Measurements from ENCODE around the gene DYRK1B. TPM values are rescaled to one million over a fixed set of nuclear protein-coding genes. Genes with fewer than 3 reads are reported as not detected.

The DYRK1B gene
- total and polyA plus RNA-seq, 11 donors: 12.8 to 49.1 (median 24.9) TPM

DNA sequence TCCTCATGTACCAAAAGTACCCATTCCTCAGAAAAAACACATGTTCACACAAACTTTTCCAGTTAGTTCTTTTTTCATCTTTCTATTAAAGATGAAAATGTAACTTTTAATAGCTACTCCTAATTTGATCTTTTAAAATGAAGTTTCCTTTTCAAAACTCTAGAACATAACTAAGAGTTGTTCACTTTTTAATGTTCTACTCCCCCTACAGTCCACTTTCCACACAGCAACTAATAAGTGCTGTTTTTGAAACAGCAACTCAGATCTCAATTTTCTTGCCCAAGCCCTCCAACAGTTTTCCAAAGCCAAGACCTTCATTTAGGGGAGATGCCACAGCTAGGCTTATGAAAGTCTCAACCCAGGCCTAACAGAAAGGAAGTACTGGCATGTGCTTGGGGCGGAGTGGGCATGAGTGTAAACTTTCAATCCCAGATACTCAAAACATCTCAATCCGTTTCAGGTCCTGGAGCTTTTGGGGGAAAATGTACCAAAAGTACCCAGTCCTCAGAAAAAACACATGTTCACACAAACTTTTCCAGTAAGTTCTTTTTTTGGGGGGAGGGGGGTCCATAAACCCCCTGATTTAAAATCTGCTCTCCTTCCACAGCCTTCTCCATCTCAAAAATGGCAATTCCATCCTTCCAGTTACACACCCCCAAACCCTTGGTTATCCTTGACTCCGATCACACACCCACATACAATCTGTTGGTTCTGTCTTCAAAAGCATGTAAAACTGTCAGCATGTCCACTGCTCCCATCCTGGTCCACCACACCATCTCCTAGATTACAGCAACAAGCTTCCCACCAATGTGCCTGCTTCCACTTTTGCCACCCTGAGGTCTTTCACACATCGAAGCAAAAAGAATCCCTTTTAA, 10.2 kb upstream of the DYRK1B start:
- DNase-seq: no peak
- TF ChIP-seq POLR2A (IDR thresholded peaks at IDR 0.05): no peak
- TF ChIP-seq, protein P1, sequence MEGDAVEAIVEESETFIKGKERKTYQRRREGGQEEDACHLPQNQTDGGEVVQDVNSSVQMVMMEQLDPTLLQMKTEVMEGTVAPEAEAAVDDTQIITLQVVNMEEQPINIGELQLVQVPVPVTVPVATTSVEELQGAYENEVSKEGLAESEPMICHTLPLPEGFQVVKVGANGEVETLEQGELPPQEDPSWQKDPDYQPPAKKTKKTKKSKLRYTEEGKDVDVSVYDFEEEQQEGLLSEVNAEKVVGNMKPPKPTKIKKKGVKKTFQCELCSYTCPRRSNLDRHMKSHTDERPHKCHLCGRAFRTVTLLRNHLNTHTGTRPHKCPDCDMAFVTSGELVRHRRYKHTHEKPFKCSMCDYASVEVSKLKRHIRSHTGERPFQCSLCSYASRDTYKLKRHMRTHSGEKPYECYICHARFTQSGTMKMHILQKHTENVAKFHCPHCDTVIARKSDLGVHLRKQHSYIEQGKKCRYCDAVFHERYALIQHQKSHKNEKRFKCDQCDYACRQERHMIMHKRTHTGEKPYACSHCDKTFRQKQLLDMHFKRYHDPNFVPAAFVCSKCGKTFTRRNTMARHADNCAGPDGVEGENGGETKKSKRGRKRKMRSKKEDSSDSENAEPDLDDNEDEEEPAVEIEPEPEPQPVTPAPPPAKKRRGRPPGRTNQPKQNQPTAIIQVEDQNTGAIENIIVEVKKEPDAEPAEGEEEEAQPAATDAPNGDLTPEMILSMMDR (IDR thresholded peaks at IDR 0.05): peak; percentile 53 to 75 (median 60)
- H3K4me1 ChIP-seq: peaks cover 0 to 48% (median 29%) of the 10 kb centered on the region in 12 donors
- H3K27me3 ChIP-seq: no peaks in the 10 kb centered on the region
- no peak for ATAC-seq
- H3K27ac ChIP-seq: no peak overlapping the region
- intact Hi-C loops (cut with DNase I): loop anchor here in 8 of 10 donors (1.0 to 10.0 kb wide), 6 partner anchors 51 to 299 kb away; partner anchors contain the start of genes EID2 (in 2 of the 8) and PSMC4 (in 1 of the 8)
- H3K9me3 ChIP-seq: no peaks in the 10 kb centered on the region
- peaks cover 0 to 12% (median 10%) of the 10 kb centered on the region in 9 donors for H3K36me3 ChIP-seq
- peak overlapping the region in 1 of 12 donors; percentile 74 for H3K4me3 ChIP-seq
- 56 to 67% (median 65%) methylated on average over 4 of the region's 4 CpGs for WGBS, 4 donors

DNA sequence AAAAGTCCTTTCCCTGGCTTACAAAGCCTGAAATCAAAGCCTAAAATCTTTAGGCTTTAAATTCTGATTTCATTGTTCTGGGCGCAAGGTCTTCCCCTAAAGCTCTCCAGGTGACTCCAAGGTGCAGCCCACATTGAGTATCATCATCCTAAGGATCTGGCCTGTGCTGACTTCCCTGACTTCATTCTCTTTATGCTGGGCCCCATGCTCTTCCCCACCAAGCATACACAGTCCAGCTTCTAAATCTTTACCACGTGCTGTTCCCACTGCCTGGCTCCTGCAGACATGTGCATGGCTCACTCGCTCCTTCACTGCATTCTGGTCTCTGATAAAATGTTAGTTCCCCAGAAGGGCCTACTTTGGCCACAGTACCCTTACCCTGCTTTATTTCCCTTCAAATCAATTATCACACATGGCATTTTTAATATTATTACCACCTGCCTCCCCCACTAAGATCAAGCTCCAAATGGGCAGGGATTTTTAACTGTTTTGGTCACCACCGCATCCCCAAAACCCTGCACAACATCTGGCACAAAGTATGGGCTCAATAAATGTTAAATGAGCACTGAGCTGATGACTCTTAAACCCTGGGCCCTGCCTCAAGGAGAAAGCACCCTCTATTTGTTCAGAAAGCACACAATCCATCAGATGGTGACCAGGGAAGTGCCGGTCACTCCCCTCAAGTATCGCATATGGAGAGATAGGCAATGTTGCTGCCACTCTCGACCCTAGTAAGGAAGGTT, 8.9 kb upstream of the DYRK1B start:
- no peaks in the 10 kb centered on the region for H3K27me3 ChIP-seq
- intact Hi-C loops (cut with DNase I): loop anchor here in 8 of 10 donors (1.0 to 10.0 kb wide), 5 partner anchors 50 to 298 kb away; partner anchors contain the start of genes EID2 (in 2 of the 8) and PSMC4 (in 1 of the 8)
- DNase-seq (no peak), ATAC-seq (no peak)
- peak overlapping the region in 3 of 12 donors; percentile 34 to 64 (median 45) for H3K27ac ChIP-seq
- peaks cover 0 to 25% (median 23%) of the 10 kb centered on the region in 9 donors for H3K36me3 ChIP-seq
- H3K4me3 ChIP-seq: peak overlapping the region in 2 of 12 donors; percentile 39 to 54
- 74 to 86% (median 84%) methylated on average over 7 of the region's 7 CpGs for WGBS, 4 donors
- no peaks in the 10 kb centered on the region for H3K9me3 ChIP-seq
- peaks cover 0 to 48% (median 29%) of the 10 kb centered on the region in 12 donors for H3K4me1 ChIP-seq
- TF ChIP-seq, protein P1 (IDR thresholded peaks at IDR 0.05): no peak
- TF ChIP-seq POLR2A (IDR thresholded peaks at IDR 0.05): no peak

DNA sequence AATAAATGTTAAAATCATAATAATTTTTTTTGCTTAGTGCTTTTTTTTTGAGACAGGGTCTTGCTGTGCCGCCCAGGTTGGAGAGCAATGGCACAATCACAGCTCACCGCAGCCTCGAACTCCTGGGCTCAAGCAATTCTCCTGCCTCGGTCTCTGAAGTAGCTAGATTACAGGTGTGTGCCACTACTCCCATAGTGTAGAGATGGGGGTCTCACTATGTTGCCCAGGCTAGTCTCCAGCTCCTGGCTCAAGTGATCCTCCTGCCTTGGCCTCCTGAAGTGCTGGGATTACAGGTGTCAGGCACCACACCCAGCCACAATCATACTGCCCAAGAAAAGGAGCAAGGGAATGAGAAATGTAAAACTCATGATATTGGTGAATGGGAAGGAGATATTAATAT, 7.1 kb upstream of the DYRK1B start:
- H3K36me3 ChIP-seq: peaks cover 0 to 43% (median 41%) of the 10 kb centered on the region in 9 donors
- intact Hi-C loops (cut with DNase I): loop anchor here in 5 of 10 donors (10.0 kb wide), 3 partner anchors 134 to 296 kb away; partner anchors contain the start of genes EID2 (in 2 of the 5) and PSMC4 (in 1 of the 5)
- ATAC-seq (no peak), DNase-seq (no peak)
- peaks cover 0 to 40% (median 24%) of the 10 kb centered on the region in 12 donors for H3K4me1 ChIP-seq
- WGBS, 4 donors: 92 to 95% (median 94%) methylated on average over 4 of the region's 4 CpGs
- H3K9me3 ChIP-seq: no peaks in the 10 kb centered on the region
- H3K27me3 ChIP-seq: no peaks in the 10 kb centered on the region
- no peak for TF ChIP-seq POLR2A (IDR thresholded peaks at IDR 0.05)
- TF ChIP-seq, protein P1 (IDR thresholded peaks at IDR 0.05): no peak
- peak overlapping the region in 1 of 12 donors; percentile 53 for H3K27ac ChIP-seq
- no peak overlapping the region for H3K4me3 ChIP-seq

All from heart left ventricle (tissue), 16 donors.